HS-5 (cell line): ENCODE data around the gene TMOD2.

Source experiments
- DNase-seq: peaks from one replicate; pipeline ENCODE4 v3.0.0-alpha.2; 2012; ENCODE audit warnings: low read depth

Gene TMOD2

GRCh38 chr15:51861557-51862359, 110.4 kb downstream of the TMOD2 start:
- no peak for DNase-seq

GRCh38 chr15:51863131-51863530, 111.7 kb downstream of the TMOD2 start:
- no peak for DNase-seq

DNA sequence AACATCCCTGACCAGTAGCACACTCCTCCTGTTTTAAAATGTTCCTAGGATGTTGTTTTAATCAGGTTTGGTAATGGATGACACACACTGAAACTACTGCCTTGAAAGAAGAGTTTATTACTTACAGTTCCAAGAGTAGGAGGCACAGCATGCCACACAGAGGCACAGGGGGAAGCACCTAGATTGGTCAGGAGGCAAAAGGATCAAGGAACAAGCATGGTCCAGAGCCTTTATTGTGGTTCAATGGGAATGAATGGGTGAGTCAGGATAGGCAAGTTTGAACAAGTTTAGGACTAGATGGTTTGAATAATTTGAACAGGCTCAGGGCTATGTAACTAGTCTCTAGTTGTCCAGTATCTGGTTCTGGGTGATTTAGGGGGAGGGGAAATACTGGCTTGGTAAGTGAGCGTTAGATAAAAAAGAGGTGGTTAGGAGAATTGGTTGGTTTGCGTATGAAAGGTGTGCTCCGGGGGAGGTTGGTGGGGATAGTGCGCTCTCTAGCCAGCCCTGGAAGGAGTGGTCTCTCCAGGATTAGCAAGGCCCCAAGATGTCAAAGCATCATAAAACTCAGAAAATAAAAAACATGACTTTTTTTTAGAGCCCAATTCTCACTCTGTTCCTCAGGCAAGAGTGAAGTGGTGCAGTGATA, 113.1 kb downstream of the TMOD2 start:
- no peak for DNase-seq

GRCh38 chr15:51865317-51865716, 113.9 kb downstream of the TMOD2 start:
- DNase-seq, result no peak
